MM.1S (cell line): ENCODE measurements around the gene PSME2.

Source experiments
- DNase-seq: peaks from one replicate; pipeline ENCODE4 v3.0.0-alpha.2; 2015
- H2AFZ ChIP-seq: fragments of 300-600 bp; sonication (generic); 2 replicates; pipeline ENCODE4 v1.6.0; 2016; ENCODE audit warnings: antibody characterized with exemption, low read length
- H3F3A ChIP-seq: fragments of 300-600 bp; sonication (generic); 2 replicates; pipeline ENCODE4 v1.6.1; 2016; ENCODE audit warnings: mild to moderate bottlenecking, antibody characterized with exemption, low read length, moderate library complexity, mixed read lengths; ENCODE audit not compliant: insufficient read depth
- H3K27ac ChIP-seq: fragments of 300-600 bp; sonication (generic); 2 replicates; pipeline ENCODE4 v1.5.1; 2016; ENCODE audit warnings: mild to moderate bottlenecking, low read length
- H3K27me3 ChIP-seq: fragments of 300-600 bp; sonication (generic); replicated peaks from 2 replicates; pipeline ENCODE4 v1.6.0; 2016; ENCODE audit warnings: low read length; ENCODE audit not compliant: insufficient read depth
- H3K36me3 ChIP-seq: fragments of 300-600 bp; sonication (generic); replicated peaks from 2 replicates; pipeline ENCODE4 v1.6.1; 2016; ENCODE audit warnings: mild to moderate bottlenecking, low read length, mixed read lengths; ENCODE audit not compliant: insufficient read depth
- H3K4me1 ChIP-seq: fragments of 300-600 bp; sonication (generic); 2 replicates; pipeline ENCODE4 v1.6.1; 2016; ENCODE audit warnings: low read length, mixed read lengths
- H3K4me2 ChIP-seq: fragments of 300-600 bp; sonication (generic); 2 replicates; pipeline ENCODE4 v1.6.0; 2016; ENCODE audit warnings: low read depth, low read length
- H3K4me3 ChIP-seq: fragments of 300-600 bp; sonication (generic); 2 replicates; pipeline ENCODE4 v1.5.1; 2016; ENCODE audit warnings: low read length, mixed read lengths
- H3K79me2 ChIP-seq: fragments of 300-600 bp; sonication (generic); 2 replicates; pipeline ENCODE4 v1.6.1; 2016; ENCODE audit warnings: mixed run types, low read length, mixed read lengths
- H3K9ac ChIP-seq: fragments of 300-600 bp; sonication (generic); 2 replicates; pipeline ENCODE4 v1.6.1; 2016; ENCODE audit warnings: low read length, mixed read lengths
- H3K9me2 ChIP-seq: fragments of 300-600 bp; sonication (generic); replicated peaks from 2 replicates; pipeline ENCODE4 v1.6.1; 2016; ENCODE audit warnings: mild to moderate bottlenecking, low read length, mixed read lengths; ENCODE audit not compliant: insufficient read depth
- H3K9me3 ChIP-seq: fragments of 300-600 bp; sonication (generic); replicated peaks from 2 replicates; pipeline ENCODE4 v1.6.1; 2016; ENCODE audit warnings: mild to moderate bottlenecking, low read length, mixed read lengths; ENCODE audit not compliant: insufficient read depth
- H4K20me1 ChIP-seq: fragments of 300-600 bp; sonication (generic); 2 replicates; pipeline ENCODE4 v1.6.1; 2016; ENCODE audit warnings: mild to moderate bottlenecking, low read length, moderate library complexity, mixed read lengths; ENCODE audit not compliant: insufficient read depth
- EZH2 ChIP-seq: fragments of 300-600 bp; sonication (generic); optimal IDR thresholded peaks from 2 replicates; pipeline ENCODE3; 2017; ENCODE audit warnings: low read depth, mild to moderate bottlenecking, antibody characterized with exemption, low read length, mixed read lengths
- EZH2phosphoT487 ChIP-seq: fragments of 300-600 bp; sonication (generic); IDR thresholded peaks from 2 replicates; pipeline ENCODE4 v1.6.1; 2018; ENCODE audit warnings: antibody characterized with exemption, low read length
- TF ChIP-seq, protein P1 (sequence below): fragments of 300-600 bp; sonication (generic); IDR thresholded peaks from 2 replicates; pipeline ENCODE4 v1.5.1; 2016; ENCODE audit warnings: antibody characterized with exemption, low read length, mixed read lengths

PSME2 gene

DNA sequence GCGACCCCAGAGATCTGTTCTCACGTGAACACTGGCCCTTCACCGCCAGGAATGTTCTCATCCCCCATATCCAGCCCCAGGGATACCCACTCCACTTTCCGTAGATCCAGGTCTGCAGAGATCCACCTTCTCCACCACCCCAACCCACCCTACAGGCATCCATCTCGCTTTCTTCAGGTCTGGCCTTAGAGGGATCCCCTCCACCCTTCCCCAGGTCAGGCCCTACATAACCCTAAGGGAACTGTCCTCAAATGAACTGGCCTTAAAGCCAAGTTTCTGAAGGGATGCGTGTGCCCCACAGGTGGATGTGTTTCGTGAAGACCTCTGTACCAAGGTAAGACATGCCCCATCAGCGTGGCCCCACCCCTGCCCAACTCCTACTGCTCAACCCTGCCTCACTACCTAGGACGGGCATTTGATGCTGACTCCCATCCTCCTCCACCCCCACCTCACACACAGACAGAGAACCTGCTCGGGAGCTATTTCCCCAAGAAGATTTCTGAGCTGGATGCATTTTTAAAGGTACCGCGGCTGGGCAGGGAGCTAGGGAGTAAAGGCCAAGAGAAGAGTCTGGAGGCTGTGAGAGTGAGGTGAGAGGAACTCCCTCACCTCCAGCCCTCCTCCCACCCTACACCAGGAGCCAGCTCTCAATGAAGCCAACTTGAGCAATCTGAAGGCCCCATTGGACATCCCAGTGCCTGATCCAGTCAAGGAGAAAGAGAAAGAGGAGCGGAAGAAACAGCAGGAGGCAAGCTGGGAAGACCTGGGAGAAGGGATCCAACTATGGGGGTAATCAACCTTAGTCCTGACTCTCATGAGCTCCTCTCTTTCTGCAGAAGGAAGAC lies 9.5 kb downstream of the PSME2 start:
- Histone ChIP-seq H3K9ac (peak overlapping the region; percentile 81; the same call in 1 of the 2 replicates), H3K9me3 (no peaks in the 10 kb centered on the region), H3K4me3 (peak overlapping the region; percentile 74), H3K27me3 (no peaks in the 10 kb centered on the region), H3K36me3 (0 out of 2 replicates have a peak, but pooled peaks cover 2% of the 10 kb centered on the region), H3K4me1 (peaks cover 11% of the 10 kb centered on the region; the same call in 1 of the 2 replicates), H3K27ac (peak overlapping the region; percentile 35; the same call in 1 of the 2 replicates), H4K20me1 (no peaks in the 10 kb centered on the region), H2AFZ (no peak overlapping the region), H3K4me2 (peak overlapping the region; percentile 76), H3K9me2 (no peaks in the 10 kb centered on the region), H3F3A (peaks cover 5% of the 10 kb centered on the region), H3K79me2 (peaks cover 43% of the 10 kb centered on the region)
- TF ChIP-seq EZH2 (no peak), EZH2phosphoT487 (no peak)
- TF ChIP-seq, protein P1, sequence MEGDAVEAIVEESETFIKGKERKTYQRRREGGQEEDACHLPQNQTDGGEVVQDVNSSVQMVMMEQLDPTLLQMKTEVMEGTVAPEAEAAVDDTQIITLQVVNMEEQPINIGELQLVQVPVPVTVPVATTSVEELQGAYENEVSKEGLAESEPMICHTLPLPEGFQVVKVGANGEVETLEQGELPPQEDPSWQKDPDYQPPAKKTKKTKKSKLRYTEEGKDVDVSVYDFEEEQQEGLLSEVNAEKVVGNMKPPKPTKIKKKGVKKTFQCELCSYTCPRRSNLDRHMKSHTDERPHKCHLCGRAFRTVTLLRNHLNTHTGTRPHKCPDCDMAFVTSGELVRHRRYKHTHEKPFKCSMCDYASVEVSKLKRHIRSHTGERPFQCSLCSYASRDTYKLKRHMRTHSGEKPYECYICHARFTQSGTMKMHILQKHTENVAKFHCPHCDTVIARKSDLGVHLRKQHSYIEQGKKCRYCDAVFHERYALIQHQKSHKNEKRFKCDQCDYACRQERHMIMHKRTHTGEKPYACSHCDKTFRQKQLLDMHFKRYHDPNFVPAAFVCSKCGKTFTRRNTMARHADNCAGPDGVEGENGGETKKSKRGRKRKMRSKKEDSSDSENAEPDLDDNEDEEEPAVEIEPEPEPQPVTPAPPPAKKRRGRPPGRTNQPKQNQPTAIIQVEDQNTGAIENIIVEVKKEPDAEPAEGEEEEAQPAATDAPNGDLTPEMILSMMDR: no peak
- DNase-seq: no peak

DNA sequence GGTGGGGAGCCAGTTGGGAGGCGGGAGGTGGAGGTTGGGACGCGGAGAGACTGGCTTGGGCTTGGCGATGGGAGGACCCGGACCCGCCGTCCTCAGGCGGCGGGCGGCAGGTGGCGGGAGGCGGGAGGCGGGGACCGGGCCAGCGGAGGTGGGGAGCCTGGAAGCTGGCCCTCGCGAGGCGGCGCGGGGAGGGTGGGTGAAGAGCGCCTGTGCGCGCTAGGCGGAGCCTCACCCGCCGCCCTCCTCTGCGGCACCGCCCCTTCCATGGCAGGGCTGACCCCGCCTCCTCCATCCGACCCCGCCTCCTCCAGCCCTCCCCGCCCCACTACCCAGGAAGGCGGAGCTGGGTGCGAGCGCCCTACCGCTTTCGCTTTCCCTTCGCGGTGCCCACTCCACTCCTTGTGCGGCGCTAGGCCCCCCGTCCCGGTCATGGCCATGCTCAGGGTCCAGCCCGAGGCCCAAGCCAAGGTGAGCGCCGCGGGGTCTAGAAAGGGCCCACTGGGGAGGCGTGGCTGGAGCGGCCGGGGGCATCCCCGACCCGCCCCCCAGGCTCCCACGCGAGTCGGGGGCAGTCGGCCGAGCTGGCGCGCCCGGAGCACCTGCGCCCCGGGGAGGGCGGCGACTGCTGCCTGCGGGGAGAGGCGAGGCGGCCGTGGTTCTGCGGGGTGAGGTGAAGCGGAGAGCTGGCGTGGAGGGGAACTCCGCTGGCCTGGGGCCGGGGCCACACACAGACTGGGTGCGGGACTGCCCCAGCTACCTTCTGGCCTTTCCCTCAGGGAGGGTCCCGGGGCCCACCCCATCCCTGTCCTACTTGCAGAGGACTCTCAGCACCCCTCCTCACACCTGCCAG lies 10.4 kb downstream of the PSME2 start, which contains the start of gene PSME1:
PSME1 (plus strand) TSS at position 361 of the 850 bp plus-strand sequence; CDS start at position 430, 69 bp downstream.
- Histone ChIP-seq H3K9ac (peak within 1 kb of the TSS; percentile 81), H3K4me2 (peak within 1 kb of the TSS; percentile 77), H3K4me1 (peaks cover 11% of the 10 kb centered on the region; the same call in 1 of the 2 replicates), H4K20me1 (no peaks in the 10 kb centered on the region), H2AFZ (peak within 1 kb of the TSS; percentile 81), H3K27ac (peak within 1 kb of the TSS; percentile 35; the same call in 1 of the 2 replicates), H3K27me3 (no peaks in the 10 kb centered on the region), H3K9me3 (no peaks in the 10 kb centered on the region), H3K36me3 (0 out of 2 replicates have a peak, but pooled peaks cover 2% of the 10 kb centered on the region), H3K4me3 (peak within 1 kb of the TSS; percentile 74), H3F3A (0 out of 2 replicates have a peak, but pooled peaks cover 2% of the 10 kb centered on the region), H3K9me2 (no peaks in the 10 kb centered on the region), H3K79me2 (peaks cover 43% of the 10 kb centered on the region)
- TF ChIP-seq EZH2 (no peak), EZH2phosphoT487 (no peak)
- TF ChIP-seq, protein P1: no peak
- peak; percentile 76 for DNase-seq

DNA sequence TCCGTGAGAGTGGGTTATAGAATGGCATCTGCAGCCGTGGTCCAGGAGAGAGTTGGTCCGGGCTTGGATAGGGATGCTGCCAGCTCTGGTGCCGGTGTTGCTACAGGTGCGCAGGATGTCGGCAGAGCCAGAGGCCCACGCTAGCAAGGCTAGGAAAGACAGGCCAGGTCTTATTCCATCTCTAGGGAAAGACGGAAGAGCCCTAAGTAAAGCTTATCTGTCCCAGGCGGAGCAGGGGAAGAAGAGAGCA lies 10.9 kb downstream of the PSME2 start:
- Histone ChIP-seq H3K9me2 (no peaks in the 10 kb centered on the region), H4K20me1 (no peaks in the 10 kb centered on the region), H3K4me3 (peak overlapping the region; percentile 64), H3K9ac (peak overlapping the region; percentile 45; the same call in 1 of the 2 replicates), H3K36me3 (0 out of 2 replicates have a peak, but pooled peaks cover 2% of the 10 kb centered on the region), H2AFZ (peak overlapping the region; percentile 81), H3K27ac (peak overlapping the region; percentile 29; the same call in 1 of the 2 replicates), H3K79me2 (peaks cover 40% of the 10 kb centered on the region), H3K4me1 (peaks cover 11% of the 10 kb centered on the region; the same call in 1 of the 2 replicates), H3K9me3 (no peaks in the 10 kb centered on the region), H3K27me3 (no peaks in the 10 kb centered on the region), H3F3A (0 out of 2 replicates have a peak, but pooled peaks cover 2% of the 10 kb centered on the region), H3K4me2 (peak overlapping the region; percentile 77)
- DNase-seq: no peak
- TF ChIP-seq EZH2phosphoT487: no peak
- TF ChIP-seq, protein P1: no peak
- no peak for TF ChIP-seq EZH2
